ENCODE measurements around the gene ACER1. TPM values are rescaled to one million over a fixed set of nuclear protein-coding genes. Genes with fewer than 3 reads are reported as not detected.

The ACER1 gene
- total and polyA plus RNA-seq, 7 experiments from 2014 or later = 0.65 to 3.9 (median 1.1) TPM

DNA sequence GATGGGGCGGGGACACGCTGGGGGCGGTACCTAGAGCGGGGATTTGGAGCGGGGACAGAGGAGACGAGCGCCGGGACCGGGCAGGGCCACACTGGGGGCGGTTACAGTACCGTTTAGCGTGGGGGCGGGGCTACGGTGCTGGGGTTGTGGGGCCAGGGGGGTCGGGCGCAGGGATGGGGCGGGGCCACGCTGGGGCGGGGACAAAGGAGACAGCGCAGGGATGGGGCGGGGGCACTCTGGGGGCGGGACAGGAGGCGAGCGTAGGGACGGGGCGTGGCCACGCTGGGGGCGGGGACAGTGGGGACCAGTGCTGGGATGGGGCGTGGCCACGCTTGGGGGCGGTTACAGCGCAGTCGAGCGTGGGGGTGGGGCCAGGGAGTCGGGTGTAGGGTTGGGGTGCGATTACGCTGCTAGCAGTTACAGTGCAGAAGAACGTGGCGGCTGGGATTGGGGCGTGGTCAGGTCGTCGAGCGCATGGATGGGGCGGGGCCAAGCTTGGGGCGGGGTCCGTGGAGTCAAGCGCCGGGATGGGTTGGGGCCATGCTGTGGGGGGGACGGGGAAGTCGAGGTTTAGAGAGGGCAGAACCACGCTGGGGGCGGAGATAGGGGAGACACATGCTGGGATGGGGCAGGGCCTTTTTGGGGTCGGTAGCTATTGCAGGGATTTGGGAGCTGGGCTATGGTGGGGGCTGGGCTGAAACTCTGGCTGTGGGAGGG, 39.8 kb upstream of the ACER1 start:
- Histone ChIP-seq H3K9me3 (ENCODE audit: control insufficient read depth in 2 of 3, low read length in 3 of 3) (no peaks in the 10 kb centered on the region), H3K4me3 (ENCODE audit: low read length) (peak overlapping the region; percentile 89), H3K27ac (ENCODE audit: low read depth, low read length) (peak overlapping the region; percentile 88), H3K4me1 (ENCODE audit: control insufficient read depth in 2 of 2, insufficient read depth in 2 of 2, low read length in 2 of 2) (peaks cover 5 to 10% of the 10 kb centered on the region in 2 donors), H3K27me3 (ENCODE audit: control insufficient read depth in 2 of 2, insufficient read depth in 2 of 2, low read length in 2 of 2) (no peaks in the 10 kb centered on the region), H3K36me3 (ENCODE audit: control insufficient read depth in 2 of 3, insufficient read depth in 3 of 3, low read length in 3 of 3) (peaks cover 0 to 21% (median 6%) of the 10 kb centered on the region in 3 experiments)
- DNase-seq (peak in 8 of 9 donors; percentile 94 to 100 (median 97)), ATAC-seq (peak; percentile 85)
- H3K4me1 Mint-ChIP-seq = peaks cover 9 to 23% (median 13%) of the 10 kb centered on the region in 7 donors
- intact Hi-C loops (cut with micrococcal nuclease) = loop anchor here (1.0 to 5.0 kb wide), 18 partner anchors 12 to 1901 kb away; partner anchors contain the start of genes GTF2F1 (in 2 of the 2), HDGFL2 (in 2 of the 2), SH2D3A (in 2 of the 2) and CLPP (in 1 of the 2)
- H3K36me3 Mint-ChIP-seq = peaks cover 0 to 4% (median under 1%) of the 10 kb centered on the region in 5 donors
- peak overlapping the region; percentile 66 to 95 (median 92) for H3K27ac Mint-ChIP-seq
- H3K4me3 Mint-ChIP-seq = peak overlapping the region; percentile 82 to 92 (median 88)
- CTCF ChIA-PET = interaction anchor here (0.6 to 1.4 kb wide), 4 partner anchors 10 to 19 kb away, joined by 3 to 9 read pairs (median 4); partner anchors contain the start of genes CLPP and GTF2F1
- H3K9me3 Mint-ChIP-seq = peaks cover 0 to 1% (median 0%) of the 10 kb centered on the region in 11 donors
- POLR2A ChIA-PET = interaction anchor here (0.6 to 6.4 kb wide), 6 partner anchors 11 to 108 kb away, joined by 4 to 85 read pairs (median 6); partner anchors contain the start of genes CLPP, DENND1C, GTF2F1 and KHSRP
- no peaks in the 10 kb centered on the region for H3K27me3 Mint-ChIP-seq

DNA sequence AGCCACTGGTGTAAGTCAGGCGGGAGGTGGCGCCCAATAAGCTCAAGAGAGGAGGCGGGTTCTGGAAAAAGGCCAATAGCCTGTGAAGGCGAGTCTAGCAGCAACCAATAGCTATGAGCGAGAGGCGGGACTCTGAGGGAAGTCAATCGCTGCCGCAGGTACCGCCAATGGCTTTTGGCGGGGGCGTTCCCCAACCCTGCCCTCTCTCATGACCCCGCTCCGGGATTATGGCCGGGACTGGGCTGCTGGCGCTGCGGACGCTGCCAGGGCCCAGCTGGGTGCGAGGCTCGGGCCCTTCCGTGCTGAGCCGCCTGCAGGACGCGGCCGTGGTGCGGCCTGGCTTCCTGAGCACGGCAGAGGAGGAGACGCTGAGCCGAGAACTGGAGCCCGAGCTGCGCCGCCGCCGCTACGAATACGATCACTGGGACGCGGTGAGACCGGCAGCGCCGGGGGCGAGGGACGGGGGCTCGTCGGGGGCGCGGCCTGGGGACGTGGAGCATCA, 39.2 kb upstream of the ACER1 start, which contains the start of gene ALKBH7:
TSS of gene ALKBH7 (plus strand) at position 201 of the 502 bp plus-strand sequence. CDS start at position 228, 27 bp downstream.
- peaks cover 9 to 23% (median 13%) of the 10 kb centered on the region in 7 donors for H3K4me1 Mint-ChIP-seq
- peak within 1 kb of the TSS; percentile 89 for H3K4me3 ChIP-seq (ENCODE audit: low read length)
- ChIA-PET POLR2A (interaction anchor here (1.0 to 6.4 kb wide), 6 partner anchors 10 to 109 kb away, joined by 4 to 85 read pairs (median 6); partner anchors contain the start of genes CLPP, DENND1C, GTF2F1 and KHSRP), CTCF (interaction anchor here (0.6 to 1.4 kb wide), 4 partner anchors 9 to 20 kb away, joined by 3 to 9 read pairs (median 4); partner anchors contain the start of genes CLPP and GTF2F1)
- ATAC-seq (peak; percentile 83), DNase-seq (peak; percentile 82 to 99 (median 98))
- peaks cover 0 to 27% (median 8%) of the 10 kb centered on the region in 3 experiments for H3K36me3 ChIP-seq (ENCODE audit: control insufficient read depth in 2 of 3, insufficient read depth in 3 of 3, low read length in 3 of 3)
- peak within 1 kb of the TSS; percentile 66 to 95 (median 92) for H3K27ac Mint-ChIP-seq
- H3K36me3 Mint-ChIP-seq = peaks cover 0 to 7% (median 3%) of the 10 kb centered on the region in 5 donors
- H3K9me3 ChIP-seq (ENCODE audit: control insufficient read depth in 2 of 3, low read length in 3 of 3) = no peaks in the 10 kb centered on the region
- peaks cover 0 to 1% (median 0%) of the 10 kb centered on the region in 11 donors for H3K9me3 Mint-ChIP-seq
- H3K4me3 Mint-ChIP-seq = peak within 1 kb of the TSS; percentile 82 to 92 (median 88)
- peak within 1 kb of the TSS; percentile 88 for H3K27ac ChIP-seq (ENCODE audit: low read depth, low read length)
- intact Hi-C loops (cut with micrococcal nuclease) = loop anchor here (1.0 to 5.0 kb wide), 22 partner anchors 11 to 1900 kb away; partner anchors contain the start of genes CLPP (in 2 of the 2), GPR108 (in 2 of the 2), GTF2F1 (in 2 of the 2) and HDGFL2 (in 2 of the 2)
- H3K4me1 ChIP-seq (ENCODE audit: control insufficient read depth in 2 of 2, insufficient read depth in 2 of 2, low read length in 2 of 2) = peaks cover 5 to 10% of the 10 kb centered on the region in 2 donors
- no peaks in the 10 kb centered on the region for H3K27me3 Mint-ChIP-seq
- no peaks in the 10 kb centered on the region for H3K27me3 ChIP-seq (ENCODE audit: control insufficient read depth in 2 of 2, insufficient read depth in 2 of 2, low read length in 2 of 2)

GRCh38 chr19:6364353-6364752, 30.9 kb upstream of the ACER1 start:
- Mint-ChIP-seq H3K36me3 (peaks cover 0 to 33% (median 11%) of the 10 kb centered on the region in 5 donors), H3K4me1 (peaks cover 13 to 32% (median 20%) of the 10 kb centered on the region in 7 donors), H3K4me3 (peak overlapping the region in 2 of 10 donors; percentile 60 to 74), H3K27ac (peak overlapping the region in 4 of 9 donors; percentile 24 to 57 (median 42)), H3K9me3 (peaks cover 0 to under 1% (median 0%) of the 10 kb centered on the region in 11 donors), H3K27me3 (no peaks in the 10 kb centered on the region)
- intact Hi-C loops (cut with micrococcal nuclease) = loop anchor here in 1 of 2 donors (5.0 kb wide), 3 partner anchors 498 to 742 kb away; partner anchors contain the start of genes SAFB and SAFB2
- DNase-seq (no peak), ATAC-seq (no peak)
- peaks cover 10 to 13% of the 10 kb centered on the region in 2 donors for H3K4me1 ChIP-seq (ENCODE audit: control insufficient read depth in 2 of 2, insufficient read depth in 2 of 2, low read length in 2 of 2)
- H3K4me3 ChIP-seq (ENCODE audit: low read length) = no peak overlapping the region
- peaks cover 14 to 68% (median 25%) of the 10 kb centered on the region in 3 experiments for H3K36me3 ChIP-seq (ENCODE audit: control insufficient read depth in 2 of 3, insufficient read depth in 3 of 3, low read length in 3 of 3)
- POLR2A ChIA-PET = interaction anchor here (1.9 to 5.5 kb wide), 3 partner anchors 9 to 117 kb away, joined by 5 to 85 read pairs (median 5); partner anchors contain the start of genes ALKBH7, DENND1C, GTF2F1 and PSPN
- no peaks in the 10 kb centered on the region for H3K9me3 ChIP-seq (ENCODE audit: control insufficient read depth in 2 of 3, low read length in 3 of 3)
- H3K27me3 ChIP-seq (ENCODE audit: control insufficient read depth in 2 of 2, insufficient read depth in 2 of 2, low read length in 2 of 2) = no peaks in the 10 kb centered on the region
- CTCF ChIA-PET = interaction anchor here (1.3 kb wide), 1 partner anchor 8 kb away, joined by 5 read pairs; the partner anchor contains the start of gene ALKBH7
- H3K27ac ChIP-seq (ENCODE audit: low read depth, low read length) = no peak overlapping the region

GRCh38 chr19:6362351-6362801, 29.0 kb upstream of the ACER1 start:
- ATAC-seq (peak; percentile 44), DNase-seq (peak in 8 of 9 donors; percentile 39 to 78 (median 69))
- peaks cover 10 to 37% (median 22%) of the 10 kb centered on the region in 7 donors for H3K4me1 Mint-ChIP-seq
- no peaks in the 10 kb centered on the region for H3K27me3 Mint-ChIP-seq
- H3K4me3 Mint-ChIP-seq = peak overlapping the region; percentile 83 to 100 (median 97)
- ChIA-PET POLR2A (interaction anchor here (0.6 to 5.5 kb wide), 3 partner anchors 11 to 1509 kb away, joined by 3 to 85 read pairs (median 11); partner anchors contain the start of genes ALKBH7, GTF2F1 and PSPN), CTCF (interaction anchor here (1.9 kb wide), 1 partner anchor 10 kb away, joined by 9 read pairs; the partner anchor contains the start of gene ALKBH7)
- Histone ChIP-seq H3K9me3 (ENCODE audit: control insufficient read depth in 2 of 3, low read length in 3 of 3) (no peaks in the 10 kb centered on the region), H3K27ac (ENCODE audit: low read depth, low read length) (peak overlapping the region; percentile 82), H3K27me3 (ENCODE audit: control insufficient read depth in 2 of 2, insufficient read depth in 2 of 2, low read length in 2 of 2) (no peaks in the 10 kb centered on the region), H3K36me3 (ENCODE audit: control insufficient read depth in 2 of 3, insufficient read depth in 3 of 3, low read length in 3 of 3) (peaks cover 14 to 57% (median 16%) of the 10 kb centered on the region in 3 experiments), H3K4me1 (ENCODE audit: control insufficient read depth in 2 of 2, insufficient read depth in 2 of 2, low read length in 2 of 2) (peaks cover 10 to 13% of the 10 kb centered on the region in 2 donors), H3K4me3 (ENCODE audit: low read length) (peak overlapping the region; percentile 76)
- no peaks in the 10 kb centered on the region for H3K9me3 Mint-ChIP-seq
- intact Hi-C loops (cut with micrococcal nuclease) = loop anchor here in 1 of 2 donors (1.0 to 5.0 kb wide), 6 partner anchors 142 to 1172 kb away; partner anchors contain the start of genes PNPLA6, SAFB and SAFB2
- peaks cover 0 to 29% (median 9%) of the 10 kb centered on the region in 5 donors for H3K36me3 Mint-ChIP-seq
- H3K27ac Mint-ChIP-seq = peak overlapping the region; percentile 87 to 98 (median 96)

- ChIA-PET POLR2A (interaction anchor here (0.6 to 5.5 kb wide), 3 partner anchors 11 to 1510 kb away, joined by 3 to 85 read pairs (median 11); partner anchors contain the start of genes ALKBH7, GTF2F1 and PSPN), CTCF (interaction anchor here (1.9 kb wide), 1 partner anchor 10 kb away, joined by 9 read pairs; the partner anchor contains the start of gene ALKBH7)
- Mint-ChIP-seq H3K9me3 (no peaks in the 10 kb centered on the region), H3K4me3 (peak overlapping the region; percentile 83 to 100 (median 97)), H3K27ac (peak overlapping the region; percentile 87 to 98 (median 96)), H3K27me3 (no peaks in the 10 kb centered on the region), H3K36me3 (peaks cover 0 to 29% (median 8%) of the 10 kb centered on the region in 5 donors), H3K4me1 (peaks cover 10 to 37% (median 22%) of the 10 kb centered on the region in 7 donors)
- H3K4me1 ChIP-seq (ENCODE audit: control insufficient read depth in 2 of 2, insufficient read depth in 2 of 2, low read length in 2 of 2) = peaks cover 10 to 13% of the 10 kb centered on the region in 2 donors
- intact Hi-C loops (cut with micrococcal nuclease) = loop anchor here in 1 of 2 donors (1.0 to 5.0 kb wide), 6 partner anchors 143 to 1173 kb away; partner anchors contain the start of genes PNPLA6, SAFB and SAFB2
- H3K27me3 ChIP-seq (ENCODE audit: control insufficient read depth in 2 of 2, insufficient read depth in 2 of 2, low read length in 2 of 2) = no peaks in the 10 kb centered on the region
- H3K4me3 ChIP-seq (ENCODE audit: low read length) = peak overlapping the region; percentile 76
- no peaks in the 10 kb centered on the region for H3K9me3 ChIP-seq (ENCODE audit: control insufficient read depth in 2 of 3, low read length in 3 of 3)
- peaks cover 14 to 56% (median 16%) of the 10 kb centered on the region in 3 experiments for H3K36me3 ChIP-seq (ENCODE audit: control insufficient read depth in 2 of 3, insufficient read depth in 3 of 3, low read length in 3 of 3)
- peak overlapping the region; percentile 82 for H3K27ac ChIP-seq (ENCODE audit: low read depth, low read length)
- ATAC-seq = no peak
- DNase-seq = no peak
These were observed 28.6 kb upstream of the ACER1 start for GRCh38 chr19:6362027-6362350.
